Stomach (tissue), 4 donors: ENCODE results near the gene PITX1.

Experiments
- CTCF ChIP-seq, 7 experiments: fragments of 450-650 bp in 4 of 7; fragments of 200-600 bp in 3 of 7; sonication (generic) in 3 of 7; IDR thresholded peaks; one replicate each; pipeline ENCODE4 v1.5.1; 2016 to 2019; ENCODE audit warnings: antibody characterized with exemption in 7 of 7, control low read depth in 2 of 7, mild to moderate bottlenecking in 1 of 7
- EP300 ChIP-seq: sonication (generic); formaldehyde crosslinking; IDR thresholded peaks from one replicate; pipeline ENCODE4 v1.6.1; 2017; ENCODE audit warnings: antibody characterized with exemption
- POLR2A ChIP-seq, 4 donors: fragments of 450-650 bp; IDR thresholded peaks; one replicate each; pipeline ENCODE4 v1.6.1; 2016; ENCODE audit warnings: antibody characterized with exemption in 4 of 4, control low read depth in 2 of 4, mild to moderate bottlenecking in 1 of 4, moderate library complexity in 1 of 4

GRCh38 chr5:135053278-135053677, 19.2 kb upstream of the PITX1 start:
- TF ChIP-seq POLR2A (IDR thresholded peaks at IDR 0.05) = no peak
- TF ChIP-seq CTCF (IDR thresholded peaks at IDR 0.05) = no peak
- no peak for TF ChIP-seq EP300
